GM19467 (cell line): ENCODE results near the gene REST.
"Not testable (repeated sequence)": the region's sequence is repeated elsewhere in the genome, so short reads cannot be mapped to it uniquely, and the experiment has no call there.

ENCODE experiments used
- ATAC-seq: cut with Tn5 transposase; IDR thresholded peaks from one replicate; pipeline ENCODE4 v1.9.1; 2021; ENCODE audit warnings: mild to moderate bottlenecking, moderate library complexity; ENCODE audit not compliant: unreplicated experiment

REST gene

GRCh38 chr4:56907489-56908205 is at the start of gene REST:
Gene REST, plus strand, starts transcription at chr4:56907900. Its CDS starts 2,739 bp downstream, at chr4:56910639.
- peak; percentile 42 for ATAC-seq

GRCh38 chr4:56859841-56860240 is 47.9 kb upstream of the REST start:
- ATAC-seq = peak; percentile 56

GRCh38 chr4:56860781-56861180 is 46.9 kb upstream of the REST start:
- ATAC-seq = no peak

- ATAC-seq = no peak
These were observed 46.3 kb upstream of the REST start for GRCh38 chr4:56861360-56861759.

GRCh38 chr4:56863441-56864139 is 44.1 kb upstream of the REST start:
- ATAC-seq = no peak

- no peak for ATAC-seq
These were observed 36.8 kb upstream of the REST start for GRCh38 chr4:56870946-56871345.

GRCh38 chr4:56871371-56871866 is 36.3 kb upstream of the REST start:
- ATAC-seq = no peak

GRCh38 chr4:56874166-56874565 is 33.5 kb upstream of the REST start:
- no peak for ATAC-seq

GRCh38 chr4:56874923-56875322 is 32.8 kb upstream of the REST start:
- ATAC-seq = no peak

- no peak for ATAC-seq
These were observed 31.4 kb upstream of the REST start for GRCh38 chr4:56876264-56876663.

- no peak for ATAC-seq
These were observed 27.7 kb upstream of the REST start for GRCh38 chr4:56879996-56880395.

GRCh38 chr4:56880572-56880971 is 27.1 kb upstream of the REST start:
- no peak for ATAC-seq

GRCh38 chr4:56884511-56884910 is 23.2 kb upstream of the REST start:
- not testable (repeated sequence) for ATAC-seq

GRCh38 chr4:56892691-56893090 is 15.0 kb upstream of the REST start:
- no peak for ATAC-seq

- not testable (repeated sequence) for ATAC-seq
These were observed 9.9 kb upstream of the REST start for GRCh38 chr4:56897842-56898241.

GRCh38 chr4:56900186-56900585 is 7.5 kb upstream of the REST start:
- ATAC-seq = not testable (repeated sequence)

- ATAC-seq = no peak
These were observed 5.0 kb upstream of the REST start for GRCh38 chr4:56902703-56903102.

GRCh38 chr4:56905796-56906195 is 1.9 kb upstream of the REST start:
- no peak for ATAC-seq

- ATAC-seq = no peak
These were observed 959 bp upstream of the REST start for GRCh38 chr4:56906489-56907393.

- peak; percentile 59 for ATAC-seq
These were observed 746 bp downstream of the REST start for GRCh38 chr4:56908206-56909085.
